Endothelial cell of umbilical vein (primary cell): Measurements from ENCODE around the gene SUV39H1. TPM values are rescaled to one million over a fixed set of nuclear protein-coding genes. Genes with fewer than 3 reads are reported as not detected.

ENCODE experiments used
- BruUV-seq: library from RNA; stranded (reverse); fragments of 400-500 nt; replicated peaks from 2 replicates; lab custom pipeline; 2021; lab: Mats Ljungman, UMichigan
- CTCF ChIA-PET: fragments of 300-600, 350-600 bp; sonication (Branson Sonifier 250); formaldehyde crosslinking; loops from one replicate; lab custom pipeline; 2021; ENCODE audit warnings: antibody characterized with exemption, inconsistent platforms; lab: Charles Lee
- POLR2A ChIA-PET: fragments of 300-600, 350-600 bp; sonication (Branson Sonifier 250); formaldehyde crosslinking; loops from one replicate; lab custom pipeline; 2021; ENCODE audit warnings: antibody characterized with exemption, inconsistent platforms; lab: Charles Lee
- DNase-seq: peaks from one replicate; pipeline ENCODE4 v3.0.0-alpha.2; 2011; ENCODE audit warnings: low read depth, low spot score
- FAIRE-seq: peaks from 2 replicates; lab custom pipeline; 2011; peaks lifted over from hg19 to GRCh38; lab: Jason Lieb, UNC
- H2AFZ ChIP-seq: 2 replicates; pipeline ENCODE4 v1.6.0; 2012; ENCODE audit warnings: low read depth, low read length, control low read depth, inconsistent platforms
- H3K27ac ChIP-seq: 2 replicates; pipeline ENCODE4 v1.5.1; 2011; ENCODE audit warnings: low read depth, mild to moderate bottlenecking, control low read depth, low read length, moderate library complexity; ENCODE audit not compliant: insufficient read depth
- H3K27me3 ChIP-seq, 2 experiments: 2 replicates each; pipeline versions ENCODE4 v1.6.0 to v1.6.1; 2011; ENCODE audit warnings: low read length in 2 of 2, mixed read lengths in 1 of 2; ENCODE audit not compliant: control insufficient read depth in 2 of 2, insufficient read depth in 2 of 2
- H3K36me3 ChIP-seq, 2 experiments: 2 replicates in 1 of 2; 3 replicates in 1 of 2; pipeline ENCODE4 v1.5.1; 2011; ENCODE audit warnings: low read length in 2 of 2, mild to moderate bottlenecking in 1 of 2, moderate library complexity in 1 of 2; ENCODE audit not compliant: control insufficient read depth in 2 of 2, insufficient read depth in 2 of 2; ENCODE audit errors: extremely low read depth in 1 of 2
- H3K4me1 ChIP-seq: 3 replicates; pipeline ENCODE4 v1.5.1; 2011; ENCODE audit warnings: mild to moderate bottlenecking, low read length; ENCODE audit not compliant: control insufficient read depth, insufficient read depth; ENCODE audit errors: extremely low read depth
- H3K4me2 ChIP-seq: 2 replicates; pipeline ENCODE4 v1.6.1; 2011; ENCODE audit warnings: low read length, control low read depth, mixed read lengths; ENCODE audit not compliant: insufficient read depth
- H3K4me3 ChIP-seq, 3 experiments: fragments of 200-600 bp in 1 of 3; sonication (generic), shearing (Covaris generic) in 1 of 3; replicated peaks in 1 of 3; 2 replicates each; pipeline ENCODE4 v1.5.1; 2011 to 2016; ENCODE audit warnings: control low read depth in 3 of 3, low read length in 3 of 3, mild to moderate bottlenecking in 2 of 3, inconsistent platforms in 1 of 3, low read depth in 1 of 3, moderate library complexity in 1 of 3; ENCODE audit not compliant: insufficient read depth in 1 of 3
- H3K79me2 ChIP-seq: 2 replicates; pipeline ENCODE4 v1.6.0; 2012; ENCODE audit warnings: low read length, inconsistent platforms; ENCODE audit not compliant: control insufficient read depth, insufficient read depth
- H3K9ac ChIP-seq: replicated peaks from 2 replicates; pipeline ENCODE3; 2011; ENCODE audit warnings: low read length, control low read depth; ENCODE audit not compliant: insufficient read depth; ENCODE audit errors: extremely low read depth
- H3K9me1 ChIP-seq: replicated peaks from 3 replicates; pipeline ENCODE4 v1.6.0; 2011; ENCODE audit warnings: mild to moderate bottlenecking, low read length; ENCODE audit not compliant: control insufficient read depth, insufficient read depth; ENCODE audit errors: extremely low read depth
- H3K9me3 ChIP-seq: replicated peaks from 2 replicates; pipeline ENCODE4 v1.5.1; 2012; ENCODE audit warnings: low read length, inconsistent platforms; ENCODE audit not compliant: control insufficient read depth, insufficient read depth
- H4K20me1 ChIP-seq: replicated peaks from 2 replicates; pipeline ENCODE3; 2011; ENCODE audit warnings: mild to moderate bottlenecking, low read length; ENCODE audit not compliant: control insufficient read depth, insufficient read depth; ENCODE audit errors: extremely low read depth
- FOS ChIP-seq: IDR thresholded peaks from 2 replicates; pipeline ENCODE4 v1.6.1; 2011; ENCODE audit warnings: mild to moderate bottlenecking, low read length, moderate library complexity, borderline replicate concordance; ENCODE audit not compliant: insufficient read depth
- MYC ChIP-seq: IDR thresholded peaks from one replicate; pipeline ENCODE4 v1.6.1; 2011; ENCODE audit warnings: mild to moderate bottlenecking, low read depth, low read length
- POLR2A ChIP-seq: IDR thresholded peaks from 2 replicates; pipeline ENCODE4 v1.6.1; 2012; ENCODE audit warnings: low read depth, mild to moderate bottlenecking, control low read depth, low read length
- dilution Hi-C: fragments of 300-500 bp; cut with MboI; formaldehyde crosslinking; loops from one replicate; pipeline ENCODE4 v1.15.0; 2019; ENCODE audit warnings: low sequenced_read_pairs; ENCODE audit not compliant: extremely low pct_ligation_motif_present
- intact Hi-C: fragments of 100-400 bp; cut with micrococcal nuclease; formaldehyde crosslinking; loops from one replicate; pipeline ENCODE4 v1.10.0; 2022
- polyA plus RNA-seq, 4 experiments: library from polyadenylated mRNA; depleted of rRNA in 3 of 4; stranded (reverse) in 3 of 4; unstranded in 1 of 4; fragments of >200 nt; gene quantifications; 2 replicates each; pipeline versions ENCODE4 v1.2.1 to v1.2.3, GENCODE V29; 2011 to 2012; ENCODE audit warnings: missing spikeins in 1 of 4
- total RNA-seq: library from RNA; stranded (reverse); gene quantifications from 2 replicates; pipeline ENCODE4 v1.2.3, GENCODE V29; 2021
- TF ChIP-seq, protein P1 (sequence below): IDR thresholded peaks from 2 replicates; pipeline ENCODE4 v1.6.1; 2011; ENCODE audit not compliant: insufficient read depth, insufficient read length

SUV39H1 gene
- total and polyA plus RNA-seq, 2 donors (not counting 3 experiments of a cell fraction or from before 2014, with no cell fraction given) = 18.2 to 19.0 TPM

DNA sequence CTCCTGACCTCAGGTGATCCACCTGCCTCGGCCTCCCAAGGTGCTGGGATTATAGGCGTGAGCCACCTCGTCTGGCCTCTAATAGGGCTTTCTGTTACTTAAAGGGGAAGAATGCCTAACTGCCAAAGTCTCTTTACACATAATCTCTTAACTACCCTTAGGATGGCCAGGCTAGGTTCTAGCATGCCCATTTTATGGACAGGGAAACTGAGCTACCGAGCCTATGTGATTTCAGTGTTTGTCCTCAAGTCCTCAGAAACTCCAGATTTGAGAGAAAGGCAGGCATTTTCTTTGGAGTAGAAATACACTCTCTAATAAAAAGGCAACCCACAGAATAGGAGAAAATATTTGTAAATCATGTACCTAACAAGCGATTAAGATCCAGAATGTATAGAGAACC, 52.6 kb downstream of the SUV39H1 start:
- ChIA-PET POLR2A (no interaction called here), CTCF (no interaction called here)
- Histone ChIP-seq H3K27ac (no peak overlapping the region), H3K9ac (no peak overlapping the region), H3K27me3 (no peaks in the 10 kb centered on the region), H3K36me3 (no peaks in the 10 kb centered on the region), H3K4me2 (no peak overlapping the region), H4K20me1 (no peaks in the 10 kb centered on the region), H3K79me2 (no peaks in the 10 kb centered on the region), H3K9me3 (no peaks in the 10 kb centered on the region), H2AFZ (no peak overlapping the region), H3K9me1 (no peaks in the 10 kb centered on the region), H3K4me3 (no peak overlapping the region), H3K4me1 (no peaks in the 10 kb centered on the region)
- no peak for DNase-seq
- no peak for FAIRE-seq
- dilution Hi-C loops = no loop called here
- intact Hi-C loops = no loop called here
- no peak for TF ChIP-seq FOS
- TF ChIP-seq, protein P1, sequence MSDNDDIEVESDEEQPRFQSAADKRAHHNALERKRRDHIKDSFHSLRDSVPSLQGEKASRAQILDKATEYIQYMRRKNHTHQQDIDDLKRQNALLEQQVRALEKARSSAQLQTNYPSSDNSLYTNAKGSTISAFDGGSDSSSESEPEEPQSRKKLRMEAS = no peak
- BruUV-seq = no TSS peak

DNA sequence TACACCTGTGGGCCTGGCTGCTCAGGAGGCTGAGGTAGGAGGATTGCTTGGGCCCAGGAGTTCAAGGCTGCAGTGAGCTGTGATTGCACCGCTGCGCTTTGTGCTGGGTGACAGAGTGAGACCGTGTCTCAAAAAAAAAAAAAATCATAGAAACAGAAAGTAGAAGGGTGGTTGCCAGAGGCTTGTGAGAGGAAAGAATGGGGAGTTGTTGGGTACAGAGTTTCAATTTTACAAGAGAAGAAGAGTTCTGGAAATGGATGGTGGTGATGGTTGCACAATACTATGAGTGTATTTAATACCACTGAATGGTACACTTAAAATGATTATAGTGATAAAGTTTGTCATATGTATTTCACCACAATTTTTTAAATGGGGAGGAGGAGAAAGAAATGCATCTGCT, 54.8 kb downstream of the SUV39H1 start:
- dilution Hi-C loops = no loop called here
- CTCF ChIA-PET = no interaction called here
- H3K9me3 ChIP-seq = no peaks in the 10 kb centered on the region

More for the DNA sequence above, 54.8 kb downstream of the SUV39H1 start:
- TF ChIP-seq POLR2A (no peak), MYC (no peak)
- Histone ChIP-seq H3K27me3 (no peaks in the 10 kb centered on the region), H4K20me1 (no peaks in the 10 kb centered on the region), H3K36me3 (no peaks in the 10 kb centered on the region), H2AFZ (no peak overlapping the region), H3K79me2 (no peaks in the 10 kb centered on the region), H3K27ac (no peak overlapping the region), H3K4me2 (no peak overlapping the region), H3K9me1 (no peaks in the 10 kb centered on the region), H3K4me3 (no peak overlapping the region), H3K4me1 (no peaks in the 10 kb centered on the region), H3K9ac (no peak overlapping the region)
- intact Hi-C loops = no loop called here
- no peak for DNase-seq
- no TSS peak for BruUV-seq
- no peak for FAIRE-seq
- POLR2A ChIA-PET = no interaction called here
